GM19023 (cell line): ENCODE measurements around the gene DRC7.

ENCODE experiments used
- ATAC-seq: cut with Tn5 transposase; IDR thresholded peaks from one replicate; pipeline ENCODE4 v1.9.1; 2021; ENCODE audit warnings: mild to moderate bottlenecking, moderate library complexity; ENCODE audit not compliant: unreplicated experiment

Gene DRC7

DNA sequence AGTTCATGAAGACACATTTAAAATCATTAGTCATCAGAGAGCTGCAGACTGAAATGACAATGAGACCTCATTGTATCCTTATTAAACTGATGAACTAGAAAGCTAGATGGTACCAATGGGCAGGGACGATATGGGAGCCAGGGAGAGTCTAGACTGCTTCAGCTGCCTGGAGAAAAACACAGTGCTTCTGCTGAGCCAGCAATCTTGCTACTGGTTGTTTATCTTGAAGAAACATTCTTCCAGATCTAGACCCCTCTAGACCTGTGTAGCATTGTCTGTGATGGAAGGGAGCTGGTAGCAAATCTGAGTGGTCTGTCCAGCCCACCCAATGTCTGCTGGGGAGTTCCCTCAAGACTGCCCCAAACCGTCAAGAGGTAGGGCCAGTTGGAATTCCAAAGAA is 2.0 kb upstream of the DRC7 start:
- ATAC-seq: no peak

DNA sequence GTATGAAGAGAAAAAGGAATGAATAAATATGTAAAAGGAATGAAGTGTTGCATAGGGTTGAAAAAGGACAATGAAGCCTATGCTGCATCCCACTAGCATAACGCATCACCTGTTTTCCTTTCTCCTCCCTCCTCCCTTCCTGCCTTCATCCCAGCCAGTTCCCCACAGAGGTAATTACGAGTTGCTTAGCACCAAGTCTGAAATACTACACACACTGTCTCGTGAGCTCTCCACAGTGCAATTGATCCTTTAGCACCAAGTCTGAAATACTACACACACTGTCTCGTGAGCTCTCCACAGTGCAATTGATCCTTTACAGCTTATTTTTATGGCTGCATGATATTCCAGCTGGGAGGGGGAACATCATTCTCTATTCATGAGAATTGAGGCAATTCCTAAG is 1.1 kb upstream of the DRC7 start:
- ATAC-seq: no peak

DNA sequence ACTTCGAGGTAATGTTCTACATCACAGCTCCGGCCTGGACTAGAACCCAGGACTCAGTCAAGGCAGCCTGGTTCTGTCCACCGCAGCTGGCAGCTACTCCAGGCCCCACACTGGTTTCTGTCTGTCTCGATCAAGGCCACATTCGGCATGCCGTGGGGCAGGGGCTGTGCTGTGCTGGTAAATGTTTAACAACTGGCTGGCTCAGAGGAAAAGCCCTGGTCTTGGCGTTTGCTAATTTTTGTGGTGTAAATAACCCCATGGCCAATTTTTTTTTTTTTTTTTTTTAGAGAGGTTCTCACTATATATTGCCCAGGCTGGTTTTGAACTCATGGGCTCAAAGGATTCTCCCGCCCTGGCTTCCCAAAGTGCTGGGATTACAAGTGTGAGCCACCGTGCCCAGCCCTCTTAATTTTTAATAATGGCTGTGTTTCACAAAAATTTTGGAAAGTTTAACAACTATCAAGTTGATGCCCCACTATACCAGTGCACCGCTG is 328 bp upstream of the DRC7 start:
- ATAC-seq: no peak

DNA sequence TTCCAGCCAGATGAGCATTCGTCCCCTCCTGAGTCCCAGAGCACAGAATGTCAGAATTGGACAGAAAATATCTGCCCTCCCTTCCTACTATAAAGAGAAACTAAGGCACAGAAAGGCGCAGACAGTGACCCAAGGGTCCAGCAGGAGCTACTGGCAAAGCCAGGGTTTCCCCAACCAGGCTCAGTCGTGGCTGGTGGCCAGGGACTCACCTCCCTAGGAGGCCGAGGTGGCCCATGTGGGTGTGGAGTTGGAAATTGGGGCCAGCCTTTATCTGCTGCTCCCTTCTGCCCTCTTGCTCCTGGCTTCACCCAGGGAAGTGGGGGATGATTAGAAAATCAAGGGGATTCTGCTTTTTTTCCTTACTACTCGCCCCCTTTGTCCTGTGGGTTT is 1.1 kb downstream of the DRC7 start:
- no peak for ATAC-seq

DNA sequence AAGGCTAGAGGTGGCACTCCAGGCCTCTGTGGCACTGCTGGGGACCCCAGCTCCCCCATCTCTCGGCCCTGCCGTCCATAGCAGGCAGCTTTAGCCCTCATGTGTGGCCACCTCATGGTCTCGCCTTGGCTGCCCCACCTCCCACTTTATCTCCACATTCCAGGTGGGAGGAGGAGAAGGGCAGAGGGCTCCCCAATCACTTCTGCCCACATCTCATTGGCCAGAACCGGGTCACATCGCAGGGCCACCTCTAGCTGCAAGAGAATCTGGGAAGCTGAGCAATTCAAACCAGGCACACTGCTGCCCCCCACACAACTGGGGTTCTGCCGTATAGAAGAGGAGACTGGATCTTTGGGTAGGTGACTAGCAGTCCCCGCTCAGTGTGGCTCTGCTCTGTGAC is 1.6 kb downstream of the DRC7 start:
- no peak for ATAC-seq

DNA sequence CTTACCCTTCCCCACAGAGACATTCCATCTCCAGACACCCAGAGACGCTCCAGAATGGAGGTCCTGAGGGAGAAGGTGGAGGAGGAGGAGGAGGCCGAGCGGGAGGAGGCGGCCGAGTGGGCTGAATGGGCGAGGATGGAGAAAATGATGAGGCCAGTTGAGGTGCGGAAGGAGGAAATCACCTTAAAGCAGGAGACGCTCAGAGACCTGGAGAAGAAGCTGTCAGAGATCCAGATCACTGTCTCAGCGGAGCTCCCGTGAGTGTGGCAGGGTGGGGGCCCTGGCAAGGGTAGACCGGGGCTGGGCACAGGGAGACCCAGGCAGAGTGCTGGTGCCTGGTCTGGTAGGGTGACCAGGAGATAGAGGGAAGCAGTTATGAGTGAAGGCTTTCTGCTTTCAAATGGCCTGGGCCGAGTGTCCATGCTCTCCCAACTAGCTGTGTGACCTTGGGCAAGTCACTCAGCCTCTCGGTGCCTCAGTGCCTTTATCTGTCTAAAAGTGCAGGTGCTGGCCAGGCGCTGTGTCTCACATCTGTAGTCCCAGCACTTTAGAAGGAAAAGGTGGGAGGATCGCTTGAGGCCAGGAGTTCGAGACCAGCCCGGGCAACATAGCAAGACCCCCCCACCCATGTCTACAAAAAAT is 3.4 kb downstream of the DRC7 start:
- ATAC-seq: no peak

DNA sequence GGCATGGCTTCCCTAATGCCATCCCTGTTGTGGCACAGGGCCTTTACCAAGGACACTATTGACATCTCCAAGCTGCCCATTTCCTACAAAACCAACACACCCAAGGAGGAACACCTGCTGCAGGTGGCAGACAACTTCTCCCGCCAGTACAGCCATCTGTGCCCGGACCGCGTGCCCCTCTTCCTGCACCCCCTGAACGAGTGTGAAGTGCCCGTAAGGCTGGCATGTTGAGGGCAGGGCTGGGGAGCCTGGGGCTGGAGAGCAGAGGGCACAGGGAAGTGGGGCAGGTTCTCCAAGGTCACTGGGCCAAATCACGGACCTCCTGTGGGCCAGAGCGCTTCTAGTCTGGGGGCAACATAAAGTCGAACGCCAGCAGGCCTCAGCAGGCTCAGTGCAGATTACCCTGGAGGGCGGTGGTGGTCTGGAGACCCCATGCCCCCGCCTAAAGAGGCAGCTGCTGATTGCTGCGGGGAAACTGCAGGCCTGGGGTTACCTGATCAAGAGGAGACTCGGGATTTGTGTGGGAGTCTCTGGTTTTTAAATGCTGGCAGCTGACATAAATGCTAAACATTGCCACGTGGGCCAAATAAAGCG is 4.3 kb downstream of the DRC7 start:
- ATAC-seq: no peak

DNA sequence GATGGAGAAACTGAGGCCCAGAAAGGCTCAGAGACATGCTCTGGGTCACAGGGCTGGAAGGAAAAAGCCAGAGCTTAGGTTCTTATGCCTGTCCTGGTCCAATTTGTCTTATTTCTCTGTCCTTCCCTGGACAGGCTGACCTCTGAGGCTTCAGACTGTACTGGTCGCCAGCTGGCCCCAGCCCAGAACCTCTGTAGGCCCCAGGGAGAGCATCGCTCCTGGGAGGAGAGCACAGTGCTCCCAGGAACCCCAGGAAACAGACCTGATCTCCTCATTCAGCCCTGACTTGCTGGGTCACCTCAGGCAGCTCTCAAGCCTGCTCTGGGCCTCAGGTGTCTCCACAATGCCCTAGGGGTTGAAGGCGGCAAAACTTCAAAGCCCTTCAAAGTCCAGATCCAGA is 4.9 kb downstream of the DRC7 start:
- no peak for ATAC-seq

DNA sequence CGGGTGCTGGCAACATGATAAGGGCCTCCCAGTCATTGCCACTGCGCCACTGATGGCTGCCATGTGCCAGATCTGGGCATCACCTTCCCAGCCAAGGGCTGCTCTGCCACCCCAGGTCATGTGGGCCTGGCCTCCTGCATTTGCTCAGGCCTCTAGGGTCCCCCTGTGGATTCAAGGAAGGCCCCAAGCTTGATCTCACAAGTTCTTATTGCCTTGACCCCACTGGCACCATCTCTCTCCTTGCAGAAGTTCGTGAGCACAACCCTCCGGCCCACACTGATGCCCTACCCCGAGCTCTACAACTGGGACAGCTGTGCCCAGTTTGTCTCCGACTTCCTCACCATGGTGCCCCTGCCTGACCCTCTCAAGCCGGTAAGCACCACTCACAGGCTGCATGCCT is 5.3 kb downstream of the DRC7 start:
- no peak for ATAC-seq

DNA sequence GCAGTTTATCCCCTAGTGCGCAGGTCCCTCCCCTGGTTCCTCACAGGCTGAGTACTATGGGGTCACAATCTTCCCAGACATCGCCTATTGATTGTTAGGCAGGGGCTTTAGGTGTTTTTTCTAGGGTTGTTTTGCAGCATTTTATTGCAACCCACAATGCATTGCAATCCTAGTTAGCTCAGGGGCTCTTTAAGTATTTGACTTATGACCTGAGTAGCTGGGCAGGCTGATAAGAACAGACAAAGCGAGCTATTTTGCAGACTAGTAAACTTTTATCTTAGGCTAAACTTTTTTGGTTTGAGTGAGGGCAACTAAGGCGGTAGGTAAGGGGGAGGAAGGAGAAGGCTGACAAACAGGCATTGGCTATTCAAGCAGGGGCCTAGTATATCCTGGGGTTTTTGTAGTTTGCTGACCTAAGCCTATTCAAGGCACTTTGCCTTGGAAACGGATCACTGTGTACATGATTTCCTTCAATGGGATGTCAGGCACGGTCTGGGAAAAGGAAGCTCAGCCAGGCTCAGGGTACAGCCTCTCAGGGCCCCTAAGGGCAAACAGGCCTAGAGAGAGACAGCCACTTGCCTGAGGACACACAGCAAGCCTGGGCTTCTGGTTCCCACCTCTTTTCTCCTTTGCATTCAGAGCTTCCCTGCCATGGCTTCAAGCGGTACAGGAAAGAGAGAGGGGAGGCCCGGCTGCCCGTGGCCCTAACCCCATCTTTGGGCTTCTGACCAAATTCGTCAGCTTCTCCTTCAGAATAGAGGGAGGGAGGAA is 6.4 kb downstream of the DRC7 start:
- ATAC-seq: no peak

DNA sequence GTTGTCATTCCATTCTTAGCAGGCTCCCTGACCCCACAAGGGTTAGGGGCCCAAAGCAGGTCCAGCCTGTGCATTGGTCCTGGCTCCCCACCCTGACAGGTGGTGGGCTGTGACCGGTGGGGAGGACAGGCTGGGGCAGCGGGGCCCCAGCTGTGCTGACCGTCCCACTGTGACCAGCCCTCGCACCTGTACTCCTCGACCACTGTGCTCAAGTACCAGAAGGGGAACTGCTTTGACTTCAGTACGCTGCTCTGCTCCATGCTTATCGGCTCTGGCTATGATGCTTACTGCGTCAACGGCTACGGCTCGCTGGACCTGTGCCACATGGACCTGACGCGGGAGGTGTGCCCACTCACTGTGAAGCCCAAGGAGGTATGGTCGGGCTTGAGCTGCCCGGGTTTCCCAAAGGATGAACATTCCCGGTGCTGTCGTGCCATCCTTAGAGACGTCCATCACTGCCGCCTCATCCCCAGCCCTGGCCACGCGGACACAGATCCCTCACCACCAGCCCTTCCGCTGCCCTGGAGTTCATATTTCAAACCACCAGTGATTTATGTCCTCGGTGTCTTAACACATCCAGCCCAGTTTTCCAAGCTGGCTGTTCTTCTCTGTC is 7.3 kb downstream of the DRC7 start:
- no peak for ATAC-seq

DNA sequence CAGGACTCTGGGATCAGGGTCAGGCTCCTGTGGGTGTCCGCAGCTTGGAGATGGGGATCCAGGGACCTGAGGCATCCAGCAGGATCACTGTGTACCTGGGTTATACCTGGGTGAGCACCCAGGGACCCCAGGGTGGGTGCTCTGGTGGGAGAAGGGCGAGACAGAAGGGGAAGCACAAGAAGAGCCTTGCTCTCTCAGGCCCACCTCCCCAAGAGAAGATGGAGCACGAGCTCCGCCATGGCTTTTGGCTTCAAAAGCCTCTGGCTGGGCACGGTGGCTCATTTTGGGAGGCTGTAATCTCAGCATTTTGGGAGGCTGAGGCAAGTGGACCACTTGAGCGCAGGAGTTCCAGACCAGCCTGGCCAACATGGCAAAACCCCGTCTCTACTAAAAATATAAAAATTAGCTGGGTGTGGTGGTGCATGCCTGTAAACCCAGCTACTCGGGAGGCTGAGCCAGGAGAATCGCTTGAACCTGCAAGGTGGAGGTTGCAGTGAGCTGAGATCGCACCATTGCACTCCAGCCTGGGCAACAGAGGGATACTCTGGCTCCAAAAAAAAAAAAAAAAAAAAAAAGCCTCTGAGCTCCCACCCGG is 8.9 kb downstream of the DRC7 start:
- ATAC-seq: no peak

DNA sequence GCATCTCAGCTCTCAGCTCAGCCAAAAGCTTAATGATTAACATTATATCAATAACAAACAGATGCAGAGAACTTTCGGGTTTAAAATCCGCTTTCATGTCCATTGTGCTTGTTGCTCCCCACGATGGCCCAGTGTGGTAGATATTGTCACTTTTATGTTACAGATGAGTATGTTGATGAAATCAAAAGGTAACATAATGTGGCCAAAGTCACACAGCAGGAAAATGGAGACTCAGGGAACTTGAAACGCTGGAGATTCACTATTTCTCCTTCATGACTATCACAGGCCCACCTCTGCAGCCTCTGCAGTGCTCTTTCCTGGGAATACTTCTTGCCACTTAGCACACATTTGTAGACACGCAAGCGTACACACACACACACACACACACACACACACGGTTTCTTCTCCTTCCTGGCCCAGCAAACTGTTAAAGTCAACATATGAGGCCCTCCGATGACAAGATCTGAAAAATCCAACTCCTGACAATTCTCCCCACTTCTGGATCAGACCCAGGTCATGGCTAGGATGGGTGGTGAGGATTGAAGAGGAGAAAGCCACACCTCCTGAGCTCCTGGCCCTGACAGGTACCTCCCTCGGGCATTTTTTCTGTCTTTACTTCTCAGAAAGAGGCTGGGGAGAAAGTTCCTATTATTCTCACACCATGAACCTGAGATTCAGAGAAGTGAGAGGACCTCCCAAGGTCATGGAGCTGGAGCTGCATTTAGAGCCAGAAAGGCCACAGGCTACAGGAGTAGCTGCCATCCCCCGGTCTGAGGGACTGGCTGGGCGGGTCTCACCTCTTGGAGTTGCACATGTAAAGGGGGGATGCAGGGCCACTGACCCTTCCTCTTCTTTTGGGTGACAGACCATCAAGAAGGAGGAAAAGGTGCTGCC is 9.7 kb downstream of the DRC7 start:
- no peak for ATAC-seq

DNA sequence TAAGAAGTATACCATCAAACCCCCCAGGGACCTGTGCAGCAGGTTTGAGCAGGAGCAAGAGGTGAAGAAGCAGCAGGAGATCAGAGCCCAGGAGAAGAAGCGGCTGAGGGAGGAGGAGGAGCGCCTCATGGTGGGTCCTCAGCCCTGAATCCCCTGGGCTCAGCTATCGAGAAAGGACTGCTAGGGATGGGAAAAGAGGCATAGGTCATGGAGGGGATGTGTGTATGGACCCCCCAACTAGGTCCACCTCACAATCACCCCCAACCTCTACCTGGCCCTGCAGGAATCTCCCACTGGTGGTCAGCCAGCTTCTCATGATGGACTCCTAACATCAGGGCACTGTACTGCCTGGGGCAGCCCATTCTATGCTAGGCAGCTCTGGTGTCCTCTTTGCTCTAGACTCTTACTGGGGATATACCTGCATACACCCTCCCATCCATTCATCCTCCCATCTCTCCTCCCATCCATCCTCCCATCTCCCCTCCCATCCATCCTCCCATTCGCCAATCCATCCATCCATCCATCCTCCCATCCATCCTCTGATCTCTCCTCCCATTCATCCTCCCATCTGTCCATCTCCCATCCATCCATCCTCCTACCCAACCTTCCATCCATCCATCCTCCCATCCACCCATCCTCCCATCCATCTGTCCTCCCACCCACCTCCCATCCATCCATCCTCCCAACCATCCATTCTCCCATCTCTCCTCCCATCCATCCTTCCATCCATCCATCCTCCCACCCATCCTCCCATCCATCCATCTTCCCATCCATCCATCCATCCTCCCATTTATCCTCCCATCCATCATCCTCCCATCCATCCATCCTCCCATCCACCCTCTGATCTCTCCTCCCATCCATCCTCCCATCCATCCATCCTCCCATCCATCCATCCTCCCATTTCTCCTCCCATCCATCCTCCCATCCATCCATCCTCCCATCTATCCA is 10.6 kb downstream of the DRC7 start:
- no peak for ATAC-seq

DNA sequence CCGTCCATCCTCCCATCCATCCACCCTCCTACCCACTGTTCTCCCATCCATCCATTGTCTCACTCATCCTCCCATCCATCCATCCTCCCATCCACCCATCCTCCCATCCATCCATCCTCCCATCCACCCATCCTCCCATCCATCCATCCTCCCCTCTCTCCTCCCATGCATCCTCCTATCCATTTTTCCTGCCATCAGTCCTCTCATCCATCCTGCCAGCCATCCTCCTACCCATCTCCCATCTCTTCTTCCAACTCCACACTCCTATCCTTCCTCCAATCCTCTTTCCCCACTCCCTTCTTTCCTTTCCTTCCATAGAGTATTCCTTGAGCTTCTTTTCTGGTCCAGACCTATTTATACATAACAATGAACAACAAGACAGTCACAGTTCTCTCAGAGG is 12.1 kb downstream of the DRC7 start:
- ATAC-seq: no peak

DNA sequence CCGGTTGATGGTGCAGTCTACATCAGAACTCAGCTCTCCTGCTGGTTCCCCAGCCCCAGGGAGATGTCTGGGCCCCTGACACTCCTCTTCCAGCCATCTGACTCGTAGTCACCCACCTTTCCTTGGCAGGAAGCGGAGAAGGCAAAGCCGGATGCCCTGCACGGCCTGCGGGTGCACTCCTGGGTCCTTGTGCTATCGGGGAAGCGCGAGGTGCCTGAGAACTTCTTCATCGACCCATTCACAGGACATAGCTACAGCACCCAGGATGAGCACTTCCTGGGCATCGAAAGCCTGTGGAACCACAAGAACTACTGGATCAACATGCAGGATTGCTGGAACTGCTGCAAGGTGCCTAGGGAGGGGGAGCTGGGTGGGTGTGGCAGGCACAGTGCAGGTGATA is 12.7 kb downstream of the DRC7 start:
- no peak for ATAC-seq

DNA sequence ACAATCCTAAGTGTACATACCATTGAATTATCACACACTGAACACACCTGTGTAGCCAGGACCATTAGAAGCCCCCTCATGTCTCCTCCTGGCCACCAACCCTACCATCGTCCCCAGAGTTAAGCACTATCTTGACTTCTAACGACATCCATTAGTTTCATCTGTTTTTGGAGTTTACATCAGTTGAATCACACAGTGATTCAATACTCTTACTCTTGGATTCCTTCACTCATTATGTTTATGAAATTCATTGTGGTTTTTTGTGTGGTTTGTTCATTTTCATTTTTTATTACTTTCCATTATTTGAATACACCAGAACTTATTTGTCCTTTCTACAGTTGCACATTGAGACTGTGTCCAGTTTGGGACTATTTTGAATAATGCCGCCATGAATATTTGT is 13.6 kb downstream of the DRC7 start:
- ATAC-seq: no peak

DNA sequence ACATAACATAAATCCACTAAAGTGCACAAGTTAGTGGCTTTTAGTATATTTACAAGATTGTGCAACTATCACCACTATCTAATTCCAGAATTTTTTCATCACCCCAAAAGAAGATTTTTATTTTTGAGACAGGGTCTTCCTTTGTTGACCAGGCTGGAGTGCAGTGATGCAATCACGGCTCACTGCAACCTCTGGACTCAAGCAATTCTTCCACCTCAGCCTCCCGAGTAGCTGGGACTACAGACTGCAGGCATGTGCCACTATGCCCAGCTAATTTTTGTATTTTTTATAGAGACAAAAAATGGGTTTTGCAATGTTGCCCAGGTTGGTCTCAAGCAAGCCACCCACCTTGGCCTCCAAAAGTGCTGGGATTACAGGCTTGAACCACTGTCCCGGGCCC is 15.1 kb downstream of the DRC7 start:
- ATAC-seq: no peak

DNA sequence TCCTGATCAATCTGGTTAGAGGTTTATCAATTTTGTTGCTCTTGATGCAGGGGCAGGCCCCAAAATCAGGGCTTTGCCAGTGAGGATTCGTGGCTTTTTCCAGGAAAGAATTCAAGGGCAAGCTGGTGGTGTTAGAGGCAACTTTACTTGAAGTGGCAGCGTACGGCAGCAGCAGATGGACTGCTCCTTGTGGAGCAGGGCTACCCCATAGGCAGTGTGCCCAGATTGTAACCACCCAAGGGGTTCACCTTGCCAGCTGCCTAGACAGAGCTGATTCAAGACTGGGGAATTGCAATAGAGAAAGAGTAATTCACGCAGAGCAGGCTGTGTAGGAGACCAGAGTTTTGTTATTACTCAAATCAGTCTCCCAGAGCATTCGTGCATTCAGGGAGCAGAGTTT is 16.7 kb downstream of the DRC7 start:
- ATAC-seq: no peak
